ENCODE results near the gene FBXL20. TPM values are rescaled to one million over a fixed set of nuclear protein-coding genes. Genes with fewer than 3 reads are reported as not detected.
"Not testable (repeated sequence)": the region's sequence is repeated elsewhere in the genome, so short reads cannot be mapped to it uniquely, and the experiment has no call there.

Gene FBXL20
- total RNA-seq, 2 experiments from 2014 or later, result 17.4 to 18.3 TPM

DNA sequence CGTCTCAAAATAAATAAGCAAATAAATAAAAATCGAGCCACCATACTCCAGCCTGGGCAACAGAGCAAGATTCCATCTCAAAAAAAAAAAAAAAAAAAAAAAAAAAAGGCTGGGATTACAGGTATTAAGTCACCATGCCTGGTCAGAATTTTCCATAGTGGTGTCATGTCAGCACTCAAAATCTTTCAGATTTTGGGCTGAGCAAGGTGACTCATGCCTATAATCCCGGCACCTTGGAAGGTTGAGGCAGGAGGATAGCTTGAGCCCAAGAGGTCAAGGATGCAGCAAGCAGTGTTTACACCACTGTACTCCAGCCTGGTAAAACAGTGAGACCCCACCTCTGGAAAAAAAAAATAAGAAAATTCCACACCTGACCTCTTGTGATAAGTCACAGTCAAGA, 52.2 kb downstream of the FBXL20 start:
- peaks cover 2% of the 10 kb centered on the region for H3K4me1 Mint-ChIP-seq (ENCODE audit: low read depth)
- intact Hi-C loops (cut with micrococcal nuclease), result no loop called here
- no peak for DNase-seq
- no peaks in the 10 kb centered on the region for H3K9me3 Mint-ChIP-seq
- peaks cover 3% of the 10 kb centered on the region for H3K36me3 Mint-ChIP-seq
- CTCF ChIA-PET, result no interaction called here
- no peak overlapping the region for H3K4me3 Mint-ChIP-seq
- H3K27ac Mint-ChIP-seq, result no peak overlapping the region
- POLR2A ChIA-PET, result no interaction called here
- H3K27me3 Mint-ChIP-seq, result no peaks in the 10 kb centered on the region

DNA sequence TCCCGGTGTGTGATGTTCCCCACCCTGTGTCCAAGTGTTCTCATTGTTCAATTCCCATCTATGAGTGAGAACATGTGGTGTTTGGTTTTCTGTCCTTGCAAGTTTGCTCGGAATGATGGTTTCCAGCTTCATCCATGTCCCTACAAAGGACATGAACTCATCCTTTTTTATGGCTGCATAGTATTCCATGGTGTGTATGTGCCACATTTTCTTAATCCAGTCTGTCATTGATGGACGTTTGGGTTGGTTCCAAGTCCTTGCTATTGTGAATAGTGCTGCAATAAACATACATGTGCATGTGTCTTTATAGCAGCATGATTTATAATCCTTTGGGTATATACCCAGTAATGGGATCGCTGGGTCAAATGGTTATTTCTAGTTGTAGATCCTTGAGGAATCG, 54.6 kb downstream of the FBXL20 start:
- H3K4me1 Mint-ChIP-seq (ENCODE audit: low read depth); POLR2A ChIA-PET: not testable (repeated sequence)
- CTCF ChIA-PET, result interaction anchor here (0.6 kb wide), 1 partner anchor 82 kb away, joined by 3 read pairs; no protein-coding TSS in a partner anchor

DNA sequence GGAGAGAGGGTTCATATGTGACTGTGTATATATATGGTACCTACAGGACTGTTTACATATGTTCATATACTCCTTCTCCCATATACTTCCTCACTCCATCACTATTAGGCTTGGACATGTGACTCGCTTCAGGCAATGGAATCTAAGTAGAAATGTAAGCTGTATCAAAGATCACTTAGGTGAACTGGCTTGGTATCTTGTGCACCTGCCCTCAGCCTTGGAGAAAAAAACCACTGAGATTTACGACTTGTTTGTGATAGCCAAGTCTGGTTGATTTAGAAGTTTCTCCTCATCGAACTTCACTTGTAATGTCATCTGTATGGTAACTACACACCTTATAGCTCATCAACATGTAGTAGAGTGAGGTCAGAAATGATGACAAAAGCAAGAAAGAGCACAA, 59.9 kb downstream of the FBXL20 start:
- Mint-ChIP-seq H3K9me3 (no peaks in the 10 kb centered on the region), H3K27me3 (no peaks in the 10 kb centered on the region), H3K36me3 (peaks cover 4% of the 10 kb centered on the region), H3K27ac (no peak overlapping the region), H3K4me3 (no peak overlapping the region), H3K4me1 (ENCODE audit: low read depth) (no peaks in the 10 kb centered on the region)
- CTCF ChIA-PET, result no interaction called here
- intact Hi-C loops (cut with micrococcal nuclease), result no loop called here
- POLR2A ChIA-PET, result no interaction called here
- DNase-seq, result no peak

More for the DNA sequence above, 54.6 kb downstream of the FBXL20 start:
- H3K27ac Mint-ChIP-seq; DNase-seq; intact Hi-C loops (cut with micrococcal nuclease); H3K9me3 Mint-ChIP-seq; H3K4me3 Mint-ChIP-seq; H3K27me3 Mint-ChIP-seq; H3K36me3 Mint-ChIP-seq: not testable (repeated sequence)

DNA sequence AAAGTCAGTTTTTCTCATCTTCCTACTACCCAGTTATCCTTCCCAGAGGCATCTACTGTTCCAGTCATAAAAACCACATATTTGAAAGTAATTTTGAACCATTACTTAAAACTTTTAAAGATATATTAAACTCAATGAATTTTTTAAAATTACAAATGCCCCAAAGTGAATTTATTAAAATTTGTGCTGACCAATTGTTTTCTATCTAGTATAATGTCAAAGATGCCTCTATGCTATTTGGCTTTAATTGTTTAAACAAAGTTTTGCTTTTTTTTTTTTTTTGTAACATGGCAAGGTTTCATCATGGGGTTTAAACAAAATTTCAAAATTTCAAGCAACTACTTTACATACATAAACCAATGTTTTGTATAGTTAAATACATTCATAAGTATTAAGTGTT, 60.7 kb downstream of the FBXL20 start:
- Mint-ChIP-seq H3K4me1 (ENCODE audit: low read depth) (no peaks in the 10 kb centered on the region), H3K4me3 (no peak overlapping the region), H3K27ac (no peak overlapping the region), H3K27me3 (no peaks in the 10 kb centered on the region), H3K9me3 (no peaks in the 10 kb centered on the region), H3K36me3 (peaks cover 6% of the 10 kb centered on the region)
- no peak for DNase-seq
- ChIA-PET POLR2A (no interaction called here), CTCF (no interaction called here)
- intact Hi-C loops (cut with micrococcal nuclease), result no loop called here

DNA sequence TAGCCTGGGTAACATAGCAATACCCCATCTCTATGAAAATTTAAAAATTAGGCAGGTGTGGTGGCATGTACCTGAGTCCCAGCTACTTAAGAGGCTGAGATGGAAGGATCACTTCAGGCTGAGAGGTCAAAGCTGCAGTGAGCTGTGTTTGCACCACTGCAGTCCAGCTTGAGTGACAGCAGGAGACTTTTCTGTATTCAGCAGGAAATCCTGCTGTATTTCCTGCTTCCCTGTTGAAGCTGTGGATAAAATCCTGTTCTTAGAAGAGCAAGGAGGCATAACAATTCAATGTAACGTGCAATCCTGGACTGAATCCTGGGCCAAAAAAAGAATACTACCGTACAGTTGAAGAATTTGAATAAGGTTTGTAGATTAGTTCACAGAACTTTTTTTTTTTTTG, 62.2 kb downstream of the FBXL20 start:
- Mint-ChIP-seq H3K27me3 (no peaks in the 10 kb centered on the region), H3K36me3 (peaks cover 7% of the 10 kb centered on the region), H3K4me3 (no peak overlapping the region), H3K4me1 (ENCODE audit: low read depth) (no peaks in the 10 kb centered on the region), H3K27ac (no peak overlapping the region), H3K9me3 (no peaks in the 10 kb centered on the region)
- intact Hi-C loops (cut with micrococcal nuclease), result no loop called here
- CTCF ChIA-PET, result interaction anchor here (0.7 kb wide), 1 partner anchor 203 kb away, joined by 3 read pairs; no protein-coding TSS in a partner anchor
- POLR2A ChIA-PET, result no interaction called here
- no peak for DNase-seq

DNA sequence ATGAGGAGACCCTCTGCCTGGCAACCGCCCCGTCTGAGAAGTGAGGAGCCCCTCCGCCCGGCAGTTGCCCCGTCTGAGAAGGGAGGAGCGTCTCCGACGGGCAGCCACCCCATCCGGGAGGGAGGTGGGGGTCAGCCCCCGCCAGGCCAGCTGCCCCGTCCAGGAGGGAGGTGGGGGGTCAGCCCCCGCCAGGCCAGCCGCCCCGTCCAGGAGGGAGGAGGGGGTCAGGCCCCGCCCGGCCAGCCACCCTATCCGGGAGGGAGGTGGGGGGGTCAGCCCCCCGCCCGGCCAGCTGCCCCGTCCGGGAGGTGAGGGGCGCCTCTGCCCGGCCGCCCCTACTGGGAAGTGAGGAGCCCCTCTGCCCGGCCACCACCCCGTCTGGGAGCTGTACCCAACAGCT, 63.8 kb downstream of the FBXL20 start:
- CTCF ChIA-PET; H3K27ac Mint-ChIP-seq; H3K9me3 Mint-ChIP-seq; H3K27me3 Mint-ChIP-seq; DNase-seq; H3K4me3 Mint-ChIP-seq; H3K4me1 Mint-ChIP-seq (ENCODE audit: low read depth); POLR2A ChIA-PET; H3K36me3 Mint-ChIP-seq; intact Hi-C loops (cut with micrococcal nuclease): not testable (repeated sequence)

DNA sequence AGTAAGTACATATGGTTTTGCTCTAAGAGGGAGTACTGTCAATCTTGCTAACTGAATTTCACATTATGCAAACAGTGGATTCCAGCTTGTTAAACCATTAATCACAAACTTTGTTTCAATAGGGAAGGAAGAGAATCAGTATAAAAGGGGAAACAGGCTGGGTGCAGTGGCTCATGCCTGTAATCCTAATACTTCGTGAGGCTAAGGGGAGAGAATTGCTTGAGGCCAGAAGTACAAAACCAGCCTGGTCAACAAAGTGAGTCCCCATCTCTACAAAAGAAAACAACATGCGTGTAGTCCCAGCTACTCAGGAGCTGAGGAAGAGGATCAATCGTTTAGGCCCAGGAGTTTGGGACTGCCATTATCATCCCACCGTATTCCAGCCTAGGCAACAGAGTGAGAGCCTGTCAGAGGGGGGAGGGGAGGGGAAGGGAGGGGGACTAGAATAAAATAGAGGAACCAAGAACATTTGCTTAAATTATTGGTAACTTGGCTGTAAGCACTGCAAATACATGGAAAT, 65.7 kb downstream of the FBXL20 start:
- CTCF ChIA-PET, result interaction anchor here (0.6 to 0.8 kb wide), 2 partner anchors 212 to 1114 kb away, joined by 3 read pairs; no protein-coding TSS in a partner anchor
- no peaks in the 10 kb centered on the region for H3K9me3 Mint-ChIP-seq
- intact Hi-C loops (cut with micrococcal nuclease), result no loop called here
- no peak overlapping the region for H3K4me3 Mint-ChIP-seq
- peaks cover 3% of the 10 kb centered on the region for H3K36me3 Mint-ChIP-seq
- H3K27me3 Mint-ChIP-seq, result no peaks in the 10 kb centered on the region
- no peak for DNase-seq
- H3K4me1 Mint-ChIP-seq (ENCODE audit: low read depth), result no peaks in the 10 kb centered on the region
- POLR2A ChIA-PET, result no interaction called here
- no peak overlapping the region for H3K27ac Mint-ChIP-seq

DNA sequence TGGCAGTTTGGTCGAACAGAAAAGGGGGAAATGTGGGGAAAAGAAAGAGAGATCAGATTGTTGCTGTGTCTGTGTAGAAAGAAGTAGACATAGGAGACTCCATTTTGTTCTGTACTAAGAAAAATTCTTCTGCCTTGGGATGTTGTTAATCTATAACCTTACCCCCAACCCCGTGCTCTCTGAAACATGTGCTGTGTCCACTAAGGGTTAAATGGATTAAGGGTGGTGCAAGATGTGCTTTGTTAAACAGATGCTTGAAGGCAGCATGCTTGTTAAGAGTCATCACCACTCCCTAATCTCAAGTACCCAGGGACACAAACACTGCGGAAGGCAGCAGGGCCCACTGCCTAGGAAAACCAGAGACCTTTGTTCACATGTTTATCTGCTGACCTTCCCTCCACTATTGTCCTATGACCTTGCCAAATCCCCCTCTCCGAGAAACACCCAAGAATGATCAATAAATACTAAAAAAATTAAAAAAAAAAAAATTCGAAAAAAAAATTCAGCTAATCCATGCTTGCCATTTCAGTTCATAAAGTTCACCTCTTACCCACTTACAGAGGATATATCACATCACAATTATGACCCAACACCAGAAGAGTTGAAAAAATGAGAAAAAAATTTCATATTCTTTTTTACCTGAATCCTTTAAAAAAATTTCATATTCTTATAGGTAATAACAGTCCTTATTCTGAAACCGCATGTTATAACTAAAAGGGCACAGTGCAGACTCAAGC, 67.2 kb downstream of the FBXL20 start:
- H3K9me3 Mint-ChIP-seq; H3K36me3 Mint-ChIP-seq; CTCF ChIA-PET; POLR2A ChIA-PET; intact Hi-C loops (cut with micrococcal nuclease); DNase-seq; H3K4me3 Mint-ChIP-seq; H3K27me3 Mint-ChIP-seq; H3K27ac Mint-ChIP-seq; H3K4me1 Mint-ChIP-seq (ENCODE audit: low read depth): not testable (repeated sequence)

DNA sequence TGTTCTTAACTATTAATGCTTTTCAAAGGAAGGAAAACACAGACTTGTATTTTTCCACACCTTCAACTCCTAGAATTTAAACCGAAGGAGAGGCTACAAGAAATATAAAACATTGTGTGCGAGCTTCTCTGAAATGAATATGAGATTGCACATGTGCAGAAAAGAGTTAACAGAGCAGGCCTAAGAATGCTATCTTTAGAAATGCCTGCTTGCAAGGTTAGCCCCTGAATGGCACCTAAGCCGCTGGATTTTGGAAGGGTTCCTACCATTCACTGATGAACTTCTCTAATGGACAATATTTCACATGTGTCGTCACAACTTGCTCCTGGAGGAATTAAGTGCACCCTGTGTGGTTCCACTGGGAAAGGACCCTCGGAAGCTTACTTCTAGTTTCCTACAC, 69.3 kb downstream of the FBXL20 start:
- H3K4me3 Mint-ChIP-seq, result no peak overlapping the region
- intact Hi-C loops (cut with micrococcal nuclease), result no loop called here
- no peaks in the 10 kb centered on the region for H3K9me3 Mint-ChIP-seq
- no peaks in the 10 kb centered on the region for H3K27me3 Mint-ChIP-seq
- no peaks in the 10 kb centered on the region for H3K4me1 Mint-ChIP-seq (ENCODE audit: low read depth)
- no peak overlapping the region for H3K27ac Mint-ChIP-seq
- H3K36me3 Mint-ChIP-seq, result peaks cover 3% of the 10 kb centered on the region
- DNase-seq, result no peak
- POLR2A ChIA-PET, result no interaction called here
- CTCF ChIA-PET, result no interaction called here

- Mint-ChIP-seq H3K4me3 (no peak overlapping the region), H3K27ac (no peak overlapping the region), H3K9me3 (no peaks in the 10 kb centered on the region), H3K4me1 (ENCODE audit: low read depth) (peaks cover 4% of the 10 kb centered on the region), H3K36me3 (no peaks in the 10 kb centered on the region), H3K27me3 (no peaks in the 10 kb centered on the region)
- intact Hi-C loops (cut with micrococcal nuclease), result no loop called here
- no peak for DNase-seq
- CTCF ChIA-PET, result interaction anchor here (1.8 kb wide), 1 partner anchor 84 kb away, joined by 4 read pairs; no protein-coding TSS in a partner anchor
- POLR2A ChIA-PET, result no interaction called here
Measured at GRCh38 chr17:39328815-39329214, 72.6 kb downstream of the FBXL20 start.

DNA sequence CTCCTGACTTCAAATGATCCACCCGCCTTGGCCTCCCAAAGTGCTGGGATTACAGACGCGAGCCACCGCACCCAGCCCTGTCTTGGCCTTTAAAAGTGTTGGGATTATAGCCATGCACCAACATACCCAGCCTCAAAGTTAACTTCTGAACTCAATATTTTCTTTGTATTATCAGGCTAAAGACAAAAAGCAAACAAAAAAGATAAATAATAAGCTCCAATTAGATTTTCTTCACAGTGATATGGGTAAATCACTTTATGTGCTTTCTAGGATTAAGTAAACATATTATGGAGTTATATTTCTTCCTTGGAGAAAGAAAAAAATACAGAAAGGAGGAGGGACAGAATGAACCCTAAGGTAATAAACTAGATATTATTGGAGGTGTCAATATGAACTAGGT, 74.3 kb downstream of the FBXL20 start:
- intact Hi-C loops (cut with micrococcal nuclease), result no loop called here
- H3K27me3 Mint-ChIP-seq, result no peaks in the 10 kb centered on the region
- H3K27ac Mint-ChIP-seq, result no peak overlapping the region
- H3K9me3 Mint-ChIP-seq, result no peaks in the 10 kb centered on the region
- H3K4me3 Mint-ChIP-seq, result no peak overlapping the region
- DNase-seq, result no peak
- ChIA-PET CTCF (no interaction called here), POLR2A (no interaction called here)
- peaks cover 4% of the 10 kb centered on the region for H3K4me1 Mint-ChIP-seq (ENCODE audit: low read depth)
- no peaks in the 10 kb centered on the region for H3K36me3 Mint-ChIP-seq

GRCh38 chr17:39325528-39326240, 75.7 kb downstream of the FBXL20 start:
- H3K9me3 Mint-ChIP-seq, result no peaks in the 10 kb centered on the region
- no peaks in the 10 kb centered on the region for H3K27me3 Mint-ChIP-seq
- CTCF ChIA-PET, result no interaction called here
- intact Hi-C loops (cut with micrococcal nuclease), result no loop called here
- no peak overlapping the region for H3K4me3 Mint-ChIP-seq
- H3K36me3 Mint-ChIP-seq, result no peaks in the 10 kb centered on the region
- H3K27ac Mint-ChIP-seq, result no peak overlapping the region
- peaks cover 4% of the 10 kb centered on the region for H3K4me1 Mint-ChIP-seq (ENCODE audit: low read depth)
- POLR2A ChIA-PET, result no interaction called here
- DNase-seq, result no peak

- POLR2A ChIA-PET, result no interaction called here
- Mint-ChIP-seq H3K27me3 (no peaks in the 10 kb centered on the region), H3K4me1 (ENCODE audit: low read depth) (no peaks in the 10 kb centered on the region), H3K27ac (no peak overlapping the region), H3K4me3 (no peak overlapping the region), H3K36me3 (no peaks in the 10 kb centered on the region), H3K9me3 (no peaks in the 10 kb centered on the region)
- no peak for DNase-seq
- intact Hi-C loops (cut with micrococcal nuclease), result no loop called here
- CTCF ChIA-PET, result no interaction called here
Measured at GRCh38 chr17:39318636-39319035, 82.8 kb downstream of the FBXL20 start.

All from activated CD4-positive, alpha-beta memory T cell treated with anti-CD3 and anti-CD28 coated beads for 36 hours (primary cell).